Measurements from ENCODE around the gene ST8SIA5.

The ST8SIA5 gene

GRCh38 chr18:46738491-46738890 is 18.4 kb downstream of the ST8SIA5 start:
- no peak for DNase-seq

DNA sequence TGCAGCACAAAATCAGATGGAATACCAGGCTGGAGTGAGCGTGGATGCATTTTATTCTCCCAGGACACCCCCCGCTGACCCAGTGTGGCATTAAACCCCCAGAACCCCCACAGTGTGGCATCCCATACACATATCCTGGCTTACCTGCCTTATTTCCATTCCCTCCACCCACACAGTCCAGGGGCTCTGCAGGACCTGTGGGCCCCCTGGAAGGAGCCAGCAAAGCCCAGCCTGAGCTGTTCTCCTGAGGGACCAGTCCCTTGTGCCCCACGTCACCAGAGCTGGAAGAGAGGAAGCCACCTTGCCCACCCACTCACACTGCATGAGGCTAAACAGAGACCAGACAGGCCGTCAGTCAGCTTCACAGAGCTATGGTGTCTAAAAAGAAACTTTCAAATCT is 20.1 kb downstream of the ST8SIA5 start:
- no peak for DNase-seq

- DNase-seq, result no peak
Measured at GRCh38 chr18:46736135-46736534, 20.7 kb downstream of the ST8SIA5 start.

DNA sequence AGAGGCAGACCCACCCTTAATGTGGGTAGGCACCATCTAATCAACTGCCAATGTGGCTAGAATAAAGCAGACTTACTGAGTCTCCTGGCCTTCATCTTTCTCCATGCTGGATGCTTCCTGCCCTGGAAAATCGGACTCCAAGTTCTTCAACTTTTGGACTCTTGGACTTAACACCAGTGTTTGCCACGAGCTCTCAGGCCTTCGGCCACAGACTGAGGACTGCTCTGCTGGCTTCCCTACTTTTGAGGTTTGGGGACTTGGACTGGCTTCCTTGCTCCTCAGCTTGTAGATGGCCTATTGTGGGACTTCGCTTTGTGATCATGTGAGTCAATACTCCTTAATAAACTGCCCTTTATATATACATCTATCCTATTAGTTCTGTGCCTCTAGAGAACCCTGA is 21.9 kb downstream of the ST8SIA5 start:
- no peak for DNase-seq

- DNase-seq, result no peak
Measured at GRCh38 chr18:46733872-46734271, 23.0 kb downstream of the ST8SIA5 start.

DNA sequence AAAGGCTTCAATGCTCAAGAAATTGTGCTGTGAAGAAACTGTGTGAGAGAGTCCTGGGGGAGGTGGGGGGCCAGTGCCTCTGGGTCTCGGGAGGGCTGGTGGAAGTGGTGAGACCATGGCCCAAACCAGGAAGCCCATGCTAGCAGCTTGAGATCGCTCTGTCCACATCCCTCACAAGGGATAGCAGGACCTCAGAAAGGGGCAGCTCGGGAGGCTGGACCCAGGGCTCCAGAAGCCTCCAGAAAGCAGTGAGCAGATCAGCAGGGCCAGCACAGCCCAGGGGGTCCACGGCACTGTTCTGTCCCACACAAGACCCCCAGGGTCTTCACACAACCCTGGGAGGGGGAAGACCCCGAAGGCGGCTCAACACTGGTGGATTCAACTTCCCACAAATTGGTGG is 24.1 kb downstream of the ST8SIA5 start:
- no peak for DNase-seq

GRCh38 chr18:46732201-46732600 is 24.7 kb downstream of the ST8SIA5 start:
- no peak for DNase-seq

GRCh38 chr18:46731316-46731715 is 25.5 kb downstream of the ST8SIA5 start:
- no peak for DNase-seq

DNA sequence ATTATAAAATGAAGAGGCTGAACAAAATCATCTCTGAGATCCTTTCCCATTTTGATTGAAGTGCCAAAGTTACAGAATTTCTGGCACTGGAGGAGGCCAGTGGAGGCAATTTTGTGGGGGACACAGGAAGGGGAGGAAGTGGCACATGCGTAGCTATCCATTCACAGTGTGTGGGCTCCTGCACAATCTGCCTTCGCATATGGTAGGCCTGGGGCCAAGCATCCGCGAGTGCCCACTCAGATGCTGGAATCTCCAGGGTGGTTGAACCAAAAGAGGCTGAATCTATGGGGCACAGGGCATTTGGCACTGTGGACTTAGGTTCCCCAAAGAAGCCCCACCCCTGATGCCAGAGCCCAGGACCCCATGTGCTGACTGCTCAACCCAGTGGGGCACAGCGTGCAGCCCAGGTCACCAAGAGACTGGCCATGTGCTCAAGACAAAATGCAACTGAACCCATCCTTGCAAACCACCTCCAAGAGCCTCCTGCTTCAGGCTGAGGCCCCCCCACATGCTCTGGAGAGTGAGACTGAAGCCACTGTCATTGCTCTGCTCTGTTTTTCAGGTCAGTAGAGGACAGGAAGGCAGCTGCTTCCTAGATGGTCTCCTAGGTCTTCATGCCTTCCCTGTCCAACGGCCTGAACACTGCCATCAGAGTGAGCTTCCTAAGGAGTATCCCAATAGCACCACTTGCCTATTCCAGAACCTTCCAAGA is 28.5 kb downstream of the ST8SIA5 start:
- DNase-seq, result no peak

DNA sequence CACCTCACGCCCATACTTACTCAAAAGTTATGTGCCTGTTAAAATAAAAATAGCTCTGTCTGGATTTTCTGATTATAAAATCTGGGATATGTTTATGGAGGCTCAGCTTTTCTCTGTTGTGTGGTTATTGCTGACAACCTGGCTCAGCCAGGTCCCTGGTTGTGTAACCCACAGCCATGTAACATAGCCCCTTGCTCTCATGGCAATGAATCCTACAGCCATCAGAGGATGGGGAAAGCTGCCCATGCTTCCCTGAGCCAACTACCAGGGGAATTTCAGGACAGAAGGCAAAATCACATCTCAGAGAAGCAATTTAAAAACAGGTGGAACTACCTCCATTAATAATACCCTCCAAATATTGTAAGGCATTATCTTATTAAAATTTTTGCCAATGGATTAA is 29.7 kb downstream of the ST8SIA5 start:
- no peak for DNase-seq

- DNase-seq, result no peak
Measured at GRCh38 chr18:46725310-46725709, 31.5 kb downstream of the ST8SIA5 start.

GRCh38 chr18:46723856-46724415 is 32.9 kb downstream of the ST8SIA5 start:
- no peak for DNase-seq

GRCh38 chr18:46722051-46722450 is 34.8 kb downstream of the ST8SIA5 start:
- DNase-seq, result no peak

GRCh38 chr18:46721331-46721730 is 35.5 kb downstream of the ST8SIA5 start:
- DNase-seq, result no peak

- DNase-seq, result no peak
Measured at GRCh38 chr18:46720521-46720920, 36.3 kb downstream of the ST8SIA5 start.

GRCh38 chr18:46720092-46720491 is 36.8 kb downstream of the ST8SIA5 start:
- DNase-seq, result no peak

DNA sequence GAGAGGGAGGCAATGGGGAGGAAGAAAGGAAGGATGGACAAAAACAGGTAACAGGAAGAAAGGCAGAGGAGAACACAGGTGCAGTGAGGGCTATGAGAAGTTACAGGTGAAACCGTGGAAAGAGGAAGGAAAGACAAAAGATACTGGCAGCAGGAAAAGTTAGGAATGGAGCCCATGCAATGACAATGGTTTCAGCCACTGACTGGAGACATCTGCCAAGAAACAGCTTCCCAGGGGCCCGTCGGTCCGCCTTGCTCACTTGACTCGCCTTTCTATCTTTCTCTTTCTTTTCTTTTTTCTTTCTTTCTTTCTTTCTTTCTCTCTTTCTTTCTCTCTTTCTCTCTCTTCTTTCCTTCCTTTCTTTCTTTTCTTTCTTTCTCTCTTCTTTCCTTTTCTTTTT is 37.5 kb downstream of the ST8SIA5 start:
- DNase-seq, result no peak

DNA sequence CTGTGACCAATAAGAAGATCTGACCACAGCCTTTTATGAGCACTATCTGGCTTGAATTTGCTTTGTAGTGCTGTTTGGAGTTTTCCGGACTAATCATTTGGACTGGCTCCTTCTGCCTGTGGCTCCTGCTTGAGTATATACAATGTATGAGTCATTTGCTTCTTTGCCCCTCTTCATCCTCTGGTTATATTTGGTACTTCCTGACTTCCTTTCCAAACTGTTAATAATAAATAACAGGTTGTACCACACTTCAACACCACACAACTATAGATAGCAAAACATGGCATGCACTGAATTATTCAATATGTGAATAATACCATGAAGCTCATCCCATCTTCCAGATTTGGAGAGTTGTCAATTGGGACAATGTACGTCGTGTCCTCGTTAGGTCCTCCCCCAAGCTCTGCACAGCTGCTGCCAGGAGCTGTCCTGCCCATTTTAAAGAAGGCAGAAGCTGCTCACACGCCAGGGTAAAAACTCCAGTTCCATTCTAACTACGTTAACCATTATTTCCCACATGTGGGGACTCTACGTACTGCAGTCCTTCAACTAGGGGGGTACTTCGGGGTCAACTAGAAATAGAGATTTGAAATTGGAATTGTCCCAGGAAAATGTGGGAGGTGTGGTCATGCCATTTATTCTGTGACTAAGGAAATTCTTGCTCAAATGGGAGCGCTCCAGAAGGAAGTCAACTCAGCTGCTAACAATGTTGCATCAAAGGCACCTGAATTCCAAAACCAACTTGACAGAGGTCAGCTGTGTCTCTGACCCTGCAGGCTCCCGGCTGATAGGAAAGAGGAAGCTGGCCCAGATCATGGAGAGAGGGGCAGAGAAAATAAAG is 38.1 kb downstream of the ST8SIA5 start:
- DNase-seq, result no peak

GRCh38 chr18:46716827-46717226 is 40.0 kb downstream of the ST8SIA5 start:
- DNase-seq, result no peak

- no peak for DNase-seq
Measured at GRCh38 chr18:46716336-46716735, 40.5 kb downstream of the ST8SIA5 start.

- no peak for DNase-seq
Measured at GRCh38 chr18:46715062-46715461, 41.8 kb downstream of the ST8SIA5 start.

DNA sequence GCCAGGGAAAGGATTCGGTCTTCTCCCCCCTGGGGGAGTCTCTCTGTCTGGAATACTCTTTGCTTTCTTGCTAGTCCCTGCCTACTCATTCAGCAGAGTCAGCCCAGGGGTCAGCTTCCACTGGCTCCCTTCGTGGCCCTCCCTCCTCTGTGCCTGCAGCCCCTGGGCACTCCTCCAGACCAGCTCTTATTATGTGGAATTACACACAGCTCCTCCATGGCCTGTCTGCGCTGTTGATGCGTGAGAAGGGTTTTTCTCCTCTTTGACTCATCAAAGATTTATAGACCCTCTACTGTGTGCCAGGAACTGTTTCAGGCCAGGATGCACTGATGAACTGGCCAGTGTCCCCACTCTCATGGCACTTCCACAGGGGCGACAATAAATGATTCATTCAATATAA is 44.4 kb downstream of the ST8SIA5 start:
- DNase-seq, result no peak

DNA sequence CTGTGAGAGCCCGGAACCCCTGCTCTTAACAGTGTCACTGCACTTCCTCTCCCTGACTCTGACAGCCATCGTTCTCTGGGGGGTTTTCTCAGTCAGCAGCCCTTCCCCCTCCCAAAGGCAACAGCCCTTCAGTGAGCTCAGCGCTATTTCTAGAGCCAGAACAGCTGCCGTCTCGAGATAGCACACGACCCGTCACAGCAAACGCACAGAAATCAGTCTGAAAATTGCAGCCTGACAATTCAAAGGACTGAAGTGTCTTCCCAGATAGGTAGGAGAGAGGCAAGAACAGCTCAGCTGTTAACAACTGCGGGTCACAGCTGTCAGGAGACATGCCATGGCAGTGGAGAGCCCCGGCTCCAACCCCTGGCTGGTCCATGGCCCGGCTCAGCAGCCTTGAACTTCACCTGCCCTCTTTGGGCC is 45.4 kb downstream of the ST8SIA5 start:
- no peak for DNase-seq

DNA sequence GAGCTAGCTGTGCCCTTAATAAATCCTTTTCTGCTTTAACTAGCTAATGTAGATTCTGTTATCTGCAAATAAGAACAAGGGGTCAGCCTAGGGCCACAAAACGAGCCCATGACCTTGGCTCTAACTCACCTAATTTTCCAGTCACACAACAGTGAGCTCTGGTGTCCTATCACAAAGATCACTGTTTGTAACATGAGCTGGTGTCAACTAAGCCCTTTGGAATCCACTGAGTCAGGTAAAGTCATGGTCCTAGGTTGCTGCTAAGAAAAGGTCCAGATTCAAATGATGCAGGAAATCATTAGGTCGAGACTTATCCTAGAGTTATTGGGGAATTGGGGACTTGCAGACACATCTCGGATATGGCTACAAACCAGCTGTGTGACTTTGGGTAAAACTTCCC is 49.9 kb downstream of the ST8SIA5 start:
- no peak for DNase-seq

Measured in midbrain (tissue), 1 donor.